Left ventricle myocardium inferior (tissue), 1 donor: ENCODE measurements around the gene TPX2. TPM values are rescaled to one million over a fixed set of nuclear protein-coding genes. Genes with fewer than 3 reads are reported as not detected.
A peak's percentile ranks its signal among the peaks of the same experiment; 100 is the strongest.

Experiments
- DNase-seq: peaks from one replicate; pipeline ENCODE4 v3.0.0-alpha.2; 2020
- H3K27ac ChIP-seq: fragments of 200-600 bp; replicated peaks from 2 replicates; pipeline ENCODE4 v1.8.0; 2021
- H3K27me3 ChIP-seq: fragments of 200-600 bp; 2 replicates; pipeline ENCODE4 v1.8.0; 2021; ENCODE audit warnings: low read depth
- H3K36me3 ChIP-seq: fragments of 200-600 bp; 2 replicates; pipeline ENCODE4 v1.8.0; 2021
- H3K4me1 ChIP-seq: fragments of 200-600 bp; 2 replicates; pipeline ENCODE4 v1.8.0; 2021
- H3K4me3 ChIP-seq: fragments of 200-600 bp; 2 replicates; pipeline ENCODE4 v1.8.0; 2021; ENCODE audit warnings: mild to moderate bottlenecking, moderate library complexity
- H3K9me3 ChIP-seq: fragments of 200-600 bp; replicated peaks from 2 replicates; pipeline ENCODE4 v1.8.0; 2021
- CTCF ChIP-seq: fragments of 200-600 bp; IDR thresholded peaks from 2 replicates; pipeline ENCODE4 v1.8.0; 2021; ENCODE audit warnings: antibody characterized with exemption, mild to moderate bottlenecking, borderline replicate concordance
- intact Hi-C: fragments of 100-400 bp; cut with micrococcal nuclease; formaldehyde crosslinking; loops from one replicate; pipeline ENCODE4 v1.11.0; 2022
- total RNA-seq: library from RNA; stranded (reverse); fragmentation: NEBNext Ultra II Directional; extraction: Animal tissue kit (Norgen Biotek cat#: 25700); gene quantifications from one replicate; pipeline ENCODE4 v1.2.1, GENCODE V29; 2021
- donor health status: DM: no; HTN: yes; CAD: no; lungs with severe emphysema.

The TPX2 gene
- total RNA-seq, 1 donor from 2014 or later, result 0.71 TPM

DNA sequence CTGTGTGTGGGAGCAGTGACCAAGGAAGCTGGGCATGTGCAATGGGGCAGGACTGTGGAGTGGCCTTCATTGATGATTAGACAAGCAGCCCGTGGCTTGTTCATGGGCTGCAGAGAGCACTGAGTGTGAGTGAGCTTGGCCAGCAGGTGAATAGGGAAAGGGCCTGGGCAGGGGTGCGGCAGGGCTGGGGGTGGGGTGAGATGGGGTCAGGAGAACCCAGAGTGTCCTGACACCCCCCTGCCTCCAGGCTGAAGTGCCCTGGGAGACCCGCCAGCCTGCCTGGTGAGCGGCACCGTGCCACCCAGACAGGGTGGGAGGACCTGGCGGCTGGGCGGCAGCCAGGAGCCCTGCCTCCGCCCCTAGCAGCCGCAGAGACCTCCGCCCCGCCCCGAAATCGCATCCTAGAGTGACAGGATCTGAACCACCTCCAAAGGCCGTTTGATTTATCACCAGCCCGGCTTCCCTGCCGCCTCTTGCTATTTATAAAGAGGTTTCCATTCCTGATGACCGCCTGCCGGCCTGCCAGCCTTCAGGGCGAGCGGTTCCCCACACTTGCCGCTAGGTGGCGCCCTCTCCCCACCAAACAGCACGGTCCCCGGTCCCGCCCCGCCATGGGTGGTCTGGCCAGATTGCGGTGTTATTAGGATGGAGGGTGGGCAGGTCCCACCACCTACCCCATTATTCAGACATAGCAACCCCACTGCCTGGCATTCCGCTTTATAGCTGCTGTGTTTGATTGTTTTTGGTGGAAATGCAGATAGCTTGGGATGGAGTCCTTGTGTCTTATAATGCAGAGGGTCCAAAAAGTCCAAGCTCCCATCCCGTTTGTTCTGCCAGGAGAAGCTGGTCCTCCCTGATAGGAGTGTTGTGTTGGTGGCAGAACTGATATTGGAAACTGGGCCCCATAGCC, 83.6 kb downstream of the TPX2 start:
- H3K27ac ChIP-seq, result peak overlapping the region; percentile 69
- intact Hi-C loops, result no loop called here
- no peak overlapping the region for H3K4me3 ChIP-seq

DNA sequence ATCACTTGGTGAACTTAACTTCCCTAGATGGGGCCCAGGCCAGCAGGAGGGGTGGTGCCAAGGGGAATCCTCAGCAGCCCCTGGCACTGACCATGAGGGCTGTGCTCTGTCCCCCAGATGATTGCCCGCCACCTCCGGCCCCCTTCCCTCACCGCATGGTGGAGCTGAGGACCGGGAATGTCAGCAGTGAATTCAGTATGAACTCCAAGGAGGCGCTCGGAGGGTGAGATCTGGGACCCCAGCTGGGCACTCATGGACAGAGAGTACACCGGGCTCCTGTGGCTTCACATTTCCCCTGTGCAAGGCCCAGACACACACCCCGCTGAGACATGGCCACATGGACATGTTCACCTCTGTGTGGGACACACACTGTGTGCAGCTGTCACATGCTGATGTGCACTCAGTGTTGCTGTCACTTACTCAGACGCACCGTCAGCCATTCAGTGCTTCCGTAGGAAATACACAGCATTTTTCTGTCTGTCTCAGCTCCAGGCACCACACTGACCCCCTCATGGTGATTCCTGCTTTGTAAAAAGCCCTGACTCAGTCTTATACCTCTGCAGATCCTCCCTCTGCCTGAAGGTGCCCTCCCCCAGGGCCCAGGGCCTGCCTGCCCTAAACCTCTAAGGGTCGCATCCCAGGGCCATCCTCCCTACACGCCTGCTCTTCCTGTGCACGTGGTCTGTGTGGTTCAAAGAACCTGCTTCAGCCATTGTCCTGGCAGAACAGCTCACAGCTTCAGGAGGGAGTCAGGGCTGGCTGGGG, 84.5 kb downstream of the TPX2 start:
- intact Hi-C loops, result no loop called here
- no peak for DNase-seq
- Histone ChIP-seq H3K4me1 (peaks cover 27% of the 10 kb centered on the region), H3K36me3 (no peaks in the 10 kb centered on the region), H3K27me3 (no peaks in the 10 kb centered on the region), H3K27ac (no peak overlapping the region), H3K4me3 (no peak overlapping the region), H3K9me3 (no peaks in the 10 kb centered on the region)
- TF ChIP-seq CTCF, result no peak

More for the DNA sequence above, 83.6 kb downstream of the TPX2 start:
- Histone ChIP-seq H3K4me1 (peaks cover 29% of the 10 kb centered on the region), H3K27me3 (no peaks in the 10 kb centered on the region), H3K36me3 (no peaks in the 10 kb centered on the region), H3K9me3 (no peaks in the 10 kb centered on the region)
- peak; percentile 99 for TF ChIP-seq CTCF
- peak; percentile 83 for DNase-seq

DNA sequence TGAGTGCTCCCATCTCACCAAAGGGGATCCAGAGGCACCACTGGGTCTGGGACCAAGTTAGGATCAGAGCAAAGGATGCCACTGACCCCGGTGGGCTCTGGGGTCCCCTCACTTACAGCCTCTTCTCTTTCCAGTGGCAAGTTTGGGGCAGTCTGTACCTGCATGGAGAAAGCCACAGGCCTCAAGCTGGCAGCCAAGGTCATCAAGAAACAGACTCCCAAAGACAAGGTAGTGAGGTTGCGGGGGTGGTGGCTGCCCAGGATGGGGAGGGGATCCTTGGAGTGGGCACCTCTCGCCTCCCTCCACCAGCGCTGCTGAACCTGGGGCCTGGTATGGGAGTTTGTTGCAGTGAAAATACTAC, 85.0 kb downstream of the TPX2 start:
- no peaks in the 10 kb centered on the region for H3K9me3 ChIP-seq
- H3K27ac ChIP-seq, result no peak overlapping the region
- no peak overlapping the region for H3K4me3 ChIP-seq
- no peaks in the 10 kb centered on the region for H3K36me3 ChIP-seq
- no peaks in the 10 kb centered on the region for H3K27me3 ChIP-seq
- peaks cover 22% of the 10 kb centered on the region for H3K4me1 ChIP-seq
- intact Hi-C loops, result no loop called here
- no peak for DNase-seq
- TF ChIP-seq CTCF, result no peak

DNA sequence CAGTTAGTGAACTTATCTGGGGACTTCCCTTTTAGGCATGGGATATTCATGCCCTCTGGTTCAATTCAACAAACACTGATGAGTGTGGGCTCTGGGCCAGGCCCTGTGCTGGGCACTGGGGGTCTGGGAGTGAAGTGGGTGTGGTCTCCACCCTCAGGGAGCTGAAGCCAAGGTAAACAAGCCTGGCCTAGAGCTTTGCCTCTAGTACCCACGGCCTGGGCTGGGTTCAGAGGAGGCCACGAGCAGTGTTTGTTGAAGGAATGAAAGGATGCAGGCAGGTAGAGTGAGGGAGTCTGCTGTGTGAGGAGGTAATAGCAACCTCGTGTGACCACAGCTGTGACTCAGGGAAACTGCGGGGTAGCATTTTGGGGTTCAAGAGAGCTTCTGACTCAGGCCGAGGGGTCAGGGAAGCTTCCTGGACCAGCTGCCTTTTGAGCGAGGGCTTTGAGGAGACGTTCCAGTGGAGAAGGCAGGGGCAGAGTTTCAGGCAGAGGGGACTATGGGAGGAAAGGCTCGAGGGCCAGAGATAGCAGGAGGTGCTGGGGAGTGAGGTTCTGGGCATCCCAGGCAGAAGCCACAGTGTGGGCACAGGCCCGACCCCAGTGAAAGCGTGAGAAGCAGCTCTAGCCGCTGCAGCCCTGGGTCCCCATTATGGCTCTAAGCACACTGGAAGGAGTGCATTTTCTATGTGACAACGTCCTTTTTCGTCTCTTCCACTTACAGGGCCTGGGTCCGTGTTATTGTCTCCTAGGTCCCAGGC, 85.6 kb downstream of the TPX2 start:
- H3K36me3 ChIP-seq, result no peaks in the 10 kb centered on the region
- no peak for TF ChIP-seq CTCF
- H3K4me1 ChIP-seq, result peaks cover 15% of the 10 kb centered on the region
- no peak for DNase-seq
- H3K9me3 ChIP-seq, result no peaks in the 10 kb centered on the region
- no peak overlapping the region for H3K27ac ChIP-seq
- H3K4me3 ChIP-seq, result no peak overlapping the region
- H3K27me3 ChIP-seq, result no peaks in the 10 kb centered on the region
- intact Hi-C loops, result no loop called here

- Histone ChIP-seq H3K4me1 (peaks cover 14% of the 10 kb centered on the region), H3K9me3 (no peaks in the 10 kb centered on the region), H3K4me3 (no peak overlapping the region), H3K27ac (no peak overlapping the region), H3K36me3 (no peaks in the 10 kb centered on the region), H3K27me3 (no peaks in the 10 kb centered on the region)
- intact Hi-C loops, result no loop called here
- no peak for TF ChIP-seq CTCF
- no peak for DNase-seq
Observed at GRCh38 chr20:31826074-31826473, 87.0 kb downstream of the TPX2 start.
